GM21360 (cell line): Measurements from ENCODE around the gene NPAS3.

ENCODE experiments used
- ATAC-seq: cut with Tn5 transposase; IDR thresholded peaks from one replicate; pipeline ENCODE4 v1.9.1; 2021; ENCODE audit warnings: mild to moderate bottlenecking, moderate library complexity; ENCODE audit not compliant: unreplicated experiment

NPAS3 gene

DNA sequence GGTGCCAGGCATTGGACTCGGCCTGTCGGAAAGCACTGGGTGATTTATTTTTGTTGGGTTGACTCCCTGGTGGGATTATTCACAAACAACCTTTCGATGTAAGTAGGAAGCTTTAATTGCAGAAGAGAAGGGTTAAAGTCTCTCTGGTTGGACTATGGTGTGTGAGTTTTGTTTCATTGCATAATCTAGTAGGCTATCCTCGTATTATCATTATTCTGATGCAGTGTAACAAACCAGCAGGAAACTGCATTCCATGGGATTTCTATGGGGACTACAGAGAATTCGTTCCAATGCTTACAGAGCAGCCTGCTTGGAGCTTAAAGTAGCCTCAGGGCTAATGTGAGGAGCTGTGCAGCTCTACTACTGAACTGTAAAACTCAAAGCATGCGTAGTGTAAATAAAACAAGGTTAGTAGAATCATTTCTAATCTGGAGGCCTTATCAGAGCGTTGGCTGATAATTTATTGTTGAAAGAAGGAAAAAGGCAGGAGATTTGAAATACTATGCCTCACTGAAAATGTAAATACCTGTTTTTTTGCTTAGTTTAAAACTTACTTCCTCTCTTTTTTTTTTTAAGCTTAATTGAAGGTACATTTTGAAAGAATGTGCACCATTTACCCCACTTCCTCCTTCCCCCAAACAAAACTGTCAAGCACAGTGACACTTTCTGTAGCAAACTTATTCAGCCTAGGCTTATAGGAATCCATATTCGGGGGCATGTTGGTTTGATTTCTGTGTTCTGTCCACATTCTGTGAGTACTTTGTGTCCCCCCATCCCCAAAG lies 226.7 kb downstream of the NPAS3 start:
- ATAC-seq, result no peak

DNA sequence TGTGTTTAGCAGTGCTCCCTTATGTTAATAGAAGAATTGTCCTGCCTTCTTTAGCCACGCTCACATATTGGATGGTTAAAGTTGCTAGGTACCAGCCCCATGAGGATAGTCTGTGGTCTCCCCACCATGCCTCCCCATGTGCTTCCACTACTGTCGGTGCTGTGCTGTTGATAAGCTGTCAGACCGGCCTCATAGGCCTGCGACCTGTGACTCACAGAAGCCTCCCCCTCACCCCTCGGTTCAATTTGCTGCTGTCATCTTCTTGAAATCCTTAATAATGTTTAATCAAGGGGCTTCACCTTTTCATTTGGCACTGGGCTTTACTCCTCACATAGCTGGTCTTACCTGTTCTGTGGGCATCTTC lies 227.2 kb downstream of the NPAS3 start:
- no peak for ATAC-seq

DNA sequence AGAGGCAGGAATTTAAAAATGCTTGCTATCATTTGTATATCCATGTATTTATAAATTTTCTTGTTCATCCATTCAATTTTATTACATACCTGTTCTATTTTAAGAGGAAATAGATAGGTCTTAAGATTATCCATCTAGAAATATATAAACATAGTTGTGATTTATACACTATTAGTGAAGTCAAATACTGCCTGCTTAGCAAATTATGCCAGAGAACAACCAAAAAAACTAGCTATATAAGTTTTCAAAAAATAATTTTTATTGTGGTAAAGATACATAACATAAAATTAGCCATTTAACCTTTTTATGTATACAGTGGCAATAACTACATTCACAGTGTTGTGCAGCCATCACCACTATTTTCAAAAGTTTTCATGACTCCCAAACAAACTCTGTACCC lies 237.3 kb downstream of the NPAS3 start:
- no peak for ATAC-seq

GRCh38 chr14:33184587-33184986 lies 245.9 kb downstream of the NPAS3 start:
- ATAC-seq, result no peak

DNA sequence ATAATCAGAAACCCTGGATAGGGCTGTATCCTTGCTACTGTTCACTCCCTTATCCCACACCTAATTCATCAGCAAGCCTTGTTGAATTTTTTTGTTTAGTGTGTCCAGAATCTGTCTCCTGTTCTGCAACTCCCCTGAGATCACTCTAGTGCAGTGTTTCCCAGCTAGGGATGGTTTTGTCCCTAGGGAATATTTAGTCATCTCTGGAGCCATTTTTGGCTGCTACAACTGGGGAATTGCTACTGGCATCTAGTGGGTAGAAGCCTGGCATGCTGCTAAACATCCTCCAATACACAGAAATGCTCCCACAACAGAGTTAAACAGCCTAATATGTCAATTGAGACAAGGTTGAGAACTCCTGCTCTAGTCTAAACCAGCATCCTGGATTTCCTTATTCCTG lies 248.0 kb downstream of the NPAS3 start:
- ATAC-seq, result no peak

- no peak for ATAC-seq
Observed at GRCh38 chr14:33188880-33189279, 250.2 kb downstream of the NPAS3 start.

GRCh38 chr14:33191855-33192254 lies 253.2 kb downstream of the NPAS3 start:
- ATAC-seq, result no peak

DNA sequence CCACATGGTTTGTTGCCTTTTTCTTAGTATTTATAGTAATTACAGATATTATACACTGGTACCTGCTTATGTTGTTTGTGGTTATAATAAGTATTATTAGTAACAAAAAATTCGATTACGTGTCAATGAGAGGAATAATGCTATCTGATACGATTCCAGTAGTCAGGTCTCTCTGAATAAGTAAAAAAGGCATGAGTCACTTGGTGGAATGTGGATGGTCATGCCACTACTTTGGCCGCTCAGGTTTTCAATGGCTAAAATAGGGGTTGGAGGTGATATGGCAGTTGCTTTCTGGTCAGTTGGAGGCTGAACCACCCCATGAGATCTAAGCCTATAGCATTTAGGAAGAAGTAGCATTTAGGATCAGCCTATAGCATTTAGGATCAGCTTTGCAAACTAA lies 255.9 kb downstream of the NPAS3 start:
- no peak for ATAC-seq

DNA sequence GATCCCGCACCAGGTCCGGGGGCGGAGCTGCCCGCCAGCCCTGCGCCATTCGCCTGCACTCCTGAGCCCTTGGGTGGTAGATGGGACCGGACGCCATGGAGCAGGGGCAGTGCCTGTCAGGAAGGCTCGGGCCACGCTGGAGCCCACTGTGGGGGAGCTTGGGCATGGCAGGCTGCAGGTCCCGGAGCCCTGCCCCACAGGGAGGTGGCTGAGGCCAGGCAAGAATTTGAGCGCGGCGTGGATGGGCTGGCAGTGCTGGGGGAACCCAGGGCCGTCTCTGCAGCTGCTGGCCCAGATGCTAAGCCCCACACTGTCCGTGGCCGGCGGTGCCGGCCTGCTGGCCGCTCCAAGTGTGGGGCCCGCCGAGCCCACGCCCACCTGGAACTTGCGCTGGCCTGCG lies 260.0 kb downstream of the NPAS3 start:
- no peak for ATAC-seq

DNA sequence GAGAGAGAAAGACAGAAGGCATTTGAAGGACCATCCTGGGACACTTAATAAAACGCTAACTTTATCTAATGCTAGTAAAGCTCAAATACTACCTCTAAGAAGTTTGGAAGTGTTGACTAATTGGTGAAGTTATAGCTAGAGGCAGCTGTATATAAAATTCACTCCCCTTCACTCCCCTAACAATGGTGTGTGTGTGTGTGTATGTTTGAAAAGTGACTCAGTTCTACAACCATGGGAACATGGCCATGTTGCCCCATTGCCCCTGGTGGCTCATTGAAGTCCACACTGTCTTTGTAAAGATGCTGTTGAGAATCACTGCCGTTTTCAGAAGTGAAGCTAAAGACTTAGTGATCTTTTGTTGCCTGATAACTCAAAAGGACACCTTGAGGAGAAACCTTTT lies 262.4 kb downstream of the NPAS3 start:
- ATAC-seq, result no peak

DNA sequence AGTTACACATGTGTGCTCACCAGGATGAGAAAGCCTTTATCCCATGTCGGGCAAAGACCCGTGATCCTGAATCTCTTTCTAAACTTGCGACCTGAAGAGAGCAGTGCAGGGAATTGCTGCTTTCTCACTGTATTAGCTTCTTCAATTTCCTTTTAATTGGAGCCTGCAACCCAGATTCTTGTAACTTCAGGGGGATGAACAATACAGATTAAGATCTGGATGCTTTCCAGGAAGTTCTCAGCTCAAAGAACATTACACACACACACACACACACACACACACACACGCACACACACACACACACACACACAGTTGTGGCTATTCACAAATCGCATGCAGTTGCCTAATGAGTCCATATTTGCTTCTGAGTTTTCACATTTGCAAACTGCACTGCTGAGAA lies 268.3 kb downstream of the NPAS3 start:
- ATAC-seq, result no peak

DNA sequence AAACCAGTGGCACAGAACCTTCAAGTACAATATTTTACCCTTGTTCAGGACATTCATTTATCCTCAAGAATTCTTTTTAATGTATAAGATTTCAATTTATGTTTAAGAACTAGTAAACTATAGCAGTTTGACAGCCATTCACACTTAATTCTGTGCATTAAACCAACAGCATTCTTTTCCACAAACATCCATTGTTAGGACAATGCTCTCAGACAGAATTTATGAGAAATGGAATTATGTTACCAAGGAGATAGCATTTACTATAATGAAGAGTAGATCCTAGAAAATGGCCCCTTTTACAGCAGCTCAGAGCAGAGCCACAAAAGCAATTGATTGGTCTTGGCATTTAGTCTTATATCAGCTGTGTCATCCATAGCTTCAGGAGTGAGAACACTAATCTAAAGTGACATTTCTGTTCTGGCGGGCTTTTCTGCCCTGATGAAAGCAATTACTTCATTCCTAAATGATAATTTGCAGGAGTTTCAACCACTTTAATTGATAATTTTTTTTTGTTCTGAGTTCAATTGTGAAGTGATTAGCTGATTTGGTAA lies 268.9 kb downstream of the NPAS3 start:
- ATAC-seq, result no peak

DNA sequence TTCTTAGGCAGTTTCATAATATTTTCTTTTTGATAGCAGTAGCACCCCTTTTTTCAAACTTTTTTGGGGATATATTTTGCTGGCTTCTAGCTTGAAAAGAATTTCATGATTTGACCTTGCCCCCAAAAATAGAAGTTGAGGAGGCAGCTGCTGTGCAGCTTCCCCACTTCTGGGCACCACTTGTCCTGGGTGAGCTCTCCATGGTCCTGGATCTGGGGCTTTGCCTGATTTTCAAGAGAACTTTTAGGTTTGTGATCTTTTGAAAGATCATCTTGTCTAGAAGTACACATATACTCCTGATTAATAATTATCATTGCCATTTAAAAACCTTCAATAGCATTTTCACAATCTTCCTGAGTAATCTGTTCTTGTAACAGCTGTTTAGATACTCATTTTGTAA lies 271.6 kb downstream of the NPAS3 start:
- ATAC-seq, result no peak

DNA sequence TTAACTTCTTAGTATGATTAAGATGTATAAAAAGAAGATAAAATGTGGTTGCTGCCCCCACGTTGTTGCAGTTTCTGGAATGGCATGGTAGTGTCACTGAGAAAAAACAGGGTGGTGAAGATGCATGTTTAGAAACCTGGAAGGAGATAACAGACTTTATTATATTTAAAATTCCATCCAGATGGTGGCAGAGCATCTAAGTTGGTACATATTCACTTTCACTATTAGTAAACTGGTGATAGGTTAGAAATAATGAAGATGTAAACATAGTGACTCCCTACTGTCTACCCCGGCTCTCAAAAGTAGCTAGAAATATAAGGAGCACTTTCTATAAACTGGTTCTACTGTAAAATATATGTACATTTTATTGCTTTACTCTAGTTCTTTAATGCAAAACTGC lies 279.3 kb downstream of the NPAS3 start:
- no peak for ATAC-seq

GRCh38 chr14:33219957-33220356 lies 281.3 kb downstream of the NPAS3 start:
- ATAC-seq, result no peak

DNA sequence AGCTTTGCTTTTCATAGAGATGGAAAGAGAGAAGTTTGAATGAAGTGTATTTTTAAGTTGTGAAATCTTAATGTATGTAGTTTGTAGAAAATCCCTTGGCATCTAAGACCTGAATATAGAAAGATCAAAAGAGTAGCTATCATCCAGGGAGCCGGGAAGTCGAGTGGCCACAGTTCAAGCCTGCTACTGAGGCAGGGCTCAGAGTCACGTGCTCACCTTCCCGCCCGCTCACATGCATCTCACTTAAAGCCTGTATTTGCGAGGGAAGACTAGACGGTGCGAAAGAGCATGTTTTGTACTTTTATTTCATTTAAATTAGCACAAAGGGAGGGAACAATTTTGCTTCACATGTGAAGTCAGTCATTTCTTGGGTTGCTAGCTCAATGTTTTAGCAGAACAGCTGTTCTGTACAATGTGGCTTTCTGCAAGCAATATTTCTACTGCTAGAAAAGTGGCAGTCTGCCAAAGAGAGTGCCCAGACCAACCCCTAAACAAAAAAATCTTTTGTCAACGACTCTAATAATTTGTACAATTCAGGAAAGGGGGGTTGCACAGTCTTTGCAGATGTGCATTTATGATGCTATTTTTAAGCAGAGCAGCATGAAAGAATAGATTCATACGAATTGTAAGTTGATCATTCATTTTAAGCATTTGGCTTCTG lies 290.7 kb downstream of the NPAS3 start:
- ATAC-seq, result no peak

DNA sequence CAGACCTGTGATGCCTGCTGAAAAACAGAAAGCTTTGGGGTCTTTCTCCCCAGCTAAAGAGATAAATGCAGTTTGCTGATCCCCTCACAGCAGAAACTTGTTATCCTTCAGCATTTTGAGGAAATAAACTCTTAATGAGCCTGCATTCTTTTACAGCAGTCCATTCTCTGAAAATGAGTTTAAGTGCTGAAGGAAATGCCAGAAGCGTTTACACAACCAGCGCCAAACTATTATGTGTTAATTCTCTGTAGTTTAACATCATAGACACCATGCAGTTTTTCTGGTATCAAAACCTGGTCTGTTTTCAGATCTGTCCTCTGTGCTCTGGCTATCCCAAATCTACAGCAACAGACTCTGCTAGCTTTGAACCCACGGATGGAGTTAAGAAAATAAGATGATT lies 291.3 kb downstream of the NPAS3 start:
- ATAC-seq, result no peak

DNA sequence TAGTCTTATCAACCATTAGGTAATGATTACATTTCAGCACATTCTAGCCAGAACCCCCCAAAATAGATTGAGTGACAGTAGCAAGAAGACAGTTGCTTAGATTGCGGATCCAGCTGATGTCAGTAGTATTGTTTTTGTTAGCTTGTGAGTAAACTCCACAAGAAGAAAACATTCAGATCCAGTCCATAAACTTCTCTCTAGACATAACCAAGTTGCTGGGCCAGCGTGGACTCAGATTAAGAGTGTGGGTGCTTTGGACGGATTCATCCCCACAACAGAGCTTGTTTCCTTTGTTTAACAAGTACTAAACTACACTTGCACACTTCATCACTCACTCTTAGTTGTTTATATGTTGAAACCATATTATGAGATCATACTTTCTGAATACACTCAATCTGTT lies 293.4 kb downstream of the NPAS3 start:
- no peak for ATAC-seq

DNA sequence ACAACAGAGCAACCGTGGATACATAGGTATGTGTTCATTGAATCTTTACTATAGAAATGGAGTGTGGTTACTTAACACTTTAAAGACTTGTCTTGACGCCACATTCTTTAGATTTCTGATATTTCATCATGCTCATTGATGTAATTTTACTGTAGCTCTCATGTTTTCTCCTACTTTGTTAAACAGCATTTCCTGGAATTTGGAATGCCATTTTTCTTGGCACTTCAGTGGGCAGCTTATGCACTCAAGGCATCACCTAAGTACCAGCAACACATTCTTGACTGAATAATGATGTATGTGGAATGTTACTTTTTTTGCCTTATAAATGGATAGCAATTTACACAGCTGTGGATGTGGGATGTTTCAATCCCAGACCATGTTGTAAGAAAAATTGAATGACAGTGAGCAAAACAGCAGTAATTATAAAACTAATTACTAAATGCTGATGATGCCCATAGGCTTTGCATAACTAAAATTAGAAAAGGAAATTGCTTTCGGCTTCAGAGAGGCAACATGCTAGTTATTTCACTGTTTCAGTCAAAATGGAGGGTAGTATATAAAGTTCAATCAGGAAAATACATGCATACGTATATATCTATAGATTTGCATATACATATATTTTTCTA lies 298.5 kb downstream of the NPAS3 start:
- ATAC-seq, result no peak

DNA sequence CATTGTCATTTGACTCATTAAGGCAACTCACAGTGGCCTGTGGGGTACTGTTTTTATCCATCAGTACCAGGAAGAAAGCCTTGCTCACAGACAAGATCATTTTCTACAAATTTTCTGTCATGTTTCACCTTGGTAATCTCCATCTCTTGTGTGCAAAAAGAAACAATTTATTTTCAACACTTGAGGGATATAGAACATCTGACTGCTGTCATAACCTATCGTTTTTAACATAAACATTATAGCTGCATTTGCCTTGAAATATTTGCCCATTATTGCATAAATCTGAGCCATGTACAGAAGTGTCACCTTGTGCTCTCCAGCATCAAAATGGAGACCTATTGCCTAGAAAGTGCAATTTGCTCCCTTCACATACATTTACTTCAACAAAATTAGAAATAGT lies 300.8 kb downstream of the NPAS3 start:
- no peak for ATAC-seq

- no peak for ATAC-seq
Observed at GRCh38 chr14:33240466-33240865, 301.8 kb downstream of the NPAS3 start.

DNA sequence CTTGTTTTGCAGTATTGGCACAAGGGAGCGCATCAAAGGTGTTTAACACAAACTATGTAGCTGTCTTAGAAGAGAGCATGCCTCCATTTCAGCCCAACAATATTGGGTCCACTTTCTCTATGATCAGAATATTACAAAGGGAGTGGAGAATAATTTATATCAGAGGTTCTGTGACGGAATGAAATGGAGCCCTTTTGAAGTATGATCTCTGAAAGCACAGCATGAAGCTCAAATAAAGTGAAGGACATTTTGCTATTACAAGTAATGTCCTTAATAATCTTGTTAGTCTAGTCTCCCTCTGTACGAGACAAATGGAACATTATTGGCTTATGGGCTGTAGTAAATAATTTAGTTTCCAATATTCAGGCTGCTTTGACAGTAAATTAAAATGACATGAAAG lies 302.7 kb downstream of the NPAS3 start:
- no peak for ATAC-seq
